GM21367 (cell line): Measurements from ENCODE around the gene PEG3.

Source experiments
- ATAC-seq: cut with Tn5 transposase; IDR thresholded peaks from one replicate; pipeline ENCODE4 v1.9.1; 2021; ENCODE audit not compliant: unreplicated experiment

The PEG3 gene

GRCh38 chr19:56839652-56840450 is 675 bp downstream of the PEG3 start:
- no peak for ATAC-seq

GRCh38 chr19:56838909-56839651 is 1.4 kb downstream of the PEG3 start:
- ATAC-seq, result no peak

DNA sequence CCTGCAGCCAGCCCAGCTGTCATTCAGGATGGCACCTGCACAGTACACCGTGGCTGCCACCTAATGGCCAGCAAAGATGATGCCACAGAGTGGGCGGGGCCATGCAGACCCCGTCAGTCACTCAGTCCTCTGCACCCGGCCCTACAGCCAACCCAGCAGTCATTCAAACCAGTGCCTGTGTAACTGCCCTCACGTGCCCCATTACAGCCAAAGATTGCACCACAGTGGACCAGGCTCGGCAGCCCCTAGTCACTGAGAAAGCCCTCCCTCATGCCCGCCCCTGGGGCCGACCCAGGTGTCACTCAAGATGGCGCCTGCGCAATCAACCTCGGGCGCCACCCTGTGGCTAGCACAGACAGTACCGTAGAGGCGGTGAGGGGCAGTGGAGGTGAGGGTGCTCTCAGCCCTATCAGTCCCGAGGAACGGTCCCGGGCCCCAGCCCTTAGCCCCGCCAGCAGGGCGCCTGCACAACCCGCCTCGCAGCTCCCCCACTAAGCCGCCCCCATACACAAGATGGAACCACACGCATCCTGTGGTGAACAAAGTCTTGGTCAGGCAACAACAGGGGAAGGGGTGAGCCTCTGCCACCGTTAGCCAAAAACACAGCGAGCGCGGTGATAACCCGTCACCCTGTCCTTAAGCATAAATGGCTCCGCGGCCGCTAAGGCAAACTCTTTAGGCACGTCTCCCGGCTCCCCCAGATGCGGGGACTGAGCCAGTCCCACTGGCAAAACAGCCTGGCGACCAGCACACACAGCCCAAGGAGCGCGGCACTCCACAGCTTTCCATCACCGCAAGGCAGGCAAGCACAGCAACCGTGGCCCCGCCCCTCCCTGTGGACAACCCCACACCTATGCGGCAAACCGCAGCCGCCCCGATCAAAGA is 2.3 kb downstream of the PEG3 start:
- ATAC-seq, result no peak

DNA sequence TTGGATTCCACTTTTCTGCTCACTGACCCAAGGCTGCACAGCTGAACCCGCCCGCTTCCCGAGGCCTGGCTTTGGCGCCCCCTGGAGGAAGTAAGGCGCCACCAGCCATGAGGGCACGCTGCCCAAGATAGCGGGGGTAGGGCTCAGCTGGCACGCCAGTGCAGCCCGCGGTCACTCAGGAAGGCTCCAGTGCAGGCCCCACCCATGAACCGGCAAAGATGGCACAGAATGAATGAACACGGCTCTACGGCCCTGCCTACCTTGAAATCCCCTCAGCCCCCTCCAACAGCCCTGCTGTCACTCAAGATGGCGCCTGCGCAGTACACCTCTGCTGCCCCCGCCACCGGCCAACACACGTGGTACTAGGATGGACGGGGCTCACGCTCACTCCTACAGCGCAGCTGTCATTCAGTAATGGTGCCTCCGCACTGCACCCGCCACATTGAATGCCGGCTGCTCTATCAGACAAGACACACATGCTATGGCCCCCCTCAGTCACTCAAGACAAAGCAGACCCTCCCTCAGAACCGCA is 3.0 kb downstream of the PEG3 start:
- ATAC-seq, result no peak

DNA sequence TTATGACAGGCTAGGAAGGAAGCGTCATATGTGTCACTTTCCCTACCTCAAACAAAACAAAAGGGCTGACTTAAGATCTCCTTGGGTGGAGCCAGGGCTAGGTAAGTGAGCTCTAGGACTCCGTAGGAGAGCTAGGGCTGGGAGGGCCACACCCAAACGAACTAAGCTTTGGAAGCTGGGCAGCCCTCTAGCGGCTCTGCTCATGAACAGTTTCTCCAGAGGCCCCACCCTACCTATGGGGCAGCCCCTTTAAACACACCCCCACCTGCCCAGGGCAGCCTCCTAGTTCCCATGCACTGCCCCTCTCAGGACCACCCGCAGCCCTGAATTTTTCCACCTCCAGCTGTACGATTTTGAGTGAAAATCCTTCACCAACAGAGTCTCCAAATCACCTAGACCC is 3.5 kb downstream of the PEG3 start:
- no peak for ATAC-seq

DNA sequence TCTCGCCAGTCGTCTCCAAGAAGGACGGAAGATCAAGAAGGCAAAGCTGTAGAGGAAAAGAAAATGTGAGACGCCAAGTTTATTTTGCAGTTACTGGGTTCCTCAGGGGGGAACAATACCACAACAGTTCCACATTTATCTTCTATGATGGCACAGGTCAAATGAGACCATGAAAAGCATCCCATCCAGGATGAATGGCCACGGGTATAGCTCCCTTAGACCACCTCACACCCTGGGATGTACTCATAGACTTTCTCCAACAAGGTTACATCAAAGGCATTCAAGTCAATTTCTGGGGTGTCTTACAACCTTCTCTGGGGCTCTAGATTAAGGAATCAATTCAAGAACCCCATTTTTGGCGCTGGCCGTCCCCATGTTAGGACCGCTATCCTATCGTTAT is 4.5 kb downstream of the PEG3 start:
- ATAC-seq, result no peak

DNA sequence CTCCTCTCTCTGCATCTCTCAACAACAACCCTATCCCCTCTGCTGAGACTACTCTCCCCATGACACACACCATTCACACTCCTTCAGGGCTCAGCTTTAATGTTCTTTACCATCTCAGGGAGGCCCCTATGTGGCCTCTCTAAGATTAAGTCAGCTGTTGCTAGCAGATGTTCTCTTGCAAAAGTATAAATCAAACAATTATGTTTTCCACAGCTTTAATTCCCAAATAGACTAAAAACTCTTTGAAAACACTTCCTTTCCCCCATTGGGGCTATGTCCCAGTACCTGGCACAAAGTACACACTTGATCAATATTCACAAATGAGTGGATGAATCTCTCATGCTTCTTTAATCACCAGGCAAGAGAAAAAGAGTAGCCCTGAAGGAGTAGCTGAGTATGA is 5.1 kb downstream of the PEG3 start:
- no peak for ATAC-seq

- ATAC-seq, result no peak
Observed at GRCh38 chr19:56834564-56835375, 5.8 kb downstream of the PEG3 start.

- no peak for ATAC-seq
Observed at GRCh38 chr19:56832352-56832928, 8.1 kb downstream of the PEG3 start.

DNA sequence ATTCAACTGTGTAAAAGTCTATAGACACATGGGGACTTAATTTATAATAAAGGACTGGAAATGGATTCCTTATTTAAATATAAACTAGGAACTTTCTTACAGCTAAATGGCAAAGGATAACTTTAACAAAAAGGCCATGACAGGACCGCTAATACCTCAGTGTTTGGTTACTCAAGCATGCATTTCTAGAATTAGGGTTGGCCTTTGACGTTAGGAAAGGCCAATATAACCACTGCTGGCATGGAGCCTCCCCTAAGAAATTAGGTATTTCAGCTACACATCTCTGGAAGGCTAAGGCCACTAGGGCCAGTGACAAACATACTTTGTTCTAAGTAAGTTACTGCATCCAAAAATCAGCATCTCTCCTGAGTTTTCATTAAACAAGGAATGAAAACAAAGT is 9.3 kb downstream of the PEG3 start:
- no peak for ATAC-seq

- no peak for ATAC-seq
Observed at GRCh38 chr19:56829596-56829995, 10.9 kb downstream of the PEG3 start.

DNA sequence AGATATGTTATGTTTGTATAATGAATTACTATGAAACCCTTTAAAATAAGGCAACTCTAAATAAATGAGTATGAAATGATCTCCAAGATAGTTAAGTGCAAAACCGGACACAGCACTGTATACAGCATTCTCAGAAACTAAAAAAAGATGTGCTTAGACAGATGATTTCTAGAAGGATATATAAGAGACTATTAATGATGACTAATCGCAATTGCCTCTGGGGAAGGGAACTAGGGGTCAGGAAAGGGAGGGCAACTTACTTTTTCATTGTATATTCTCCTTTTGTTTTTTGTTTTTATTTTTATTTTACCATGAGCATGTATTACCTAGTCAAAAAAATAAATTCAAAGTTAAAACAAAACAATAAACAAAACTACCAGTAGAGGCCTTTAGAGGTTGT is 12.8 kb downstream of the PEG3 start:
- ATAC-seq, result no peak

- no peak for ATAC-seq
Observed at GRCh38 chr19:56823956-56824355, 16.6 kb downstream of the PEG3 start.

GRCh38 chr19:56823417-56823816 is 17.1 kb downstream of the PEG3 start:
- no peak for ATAC-seq

DNA sequence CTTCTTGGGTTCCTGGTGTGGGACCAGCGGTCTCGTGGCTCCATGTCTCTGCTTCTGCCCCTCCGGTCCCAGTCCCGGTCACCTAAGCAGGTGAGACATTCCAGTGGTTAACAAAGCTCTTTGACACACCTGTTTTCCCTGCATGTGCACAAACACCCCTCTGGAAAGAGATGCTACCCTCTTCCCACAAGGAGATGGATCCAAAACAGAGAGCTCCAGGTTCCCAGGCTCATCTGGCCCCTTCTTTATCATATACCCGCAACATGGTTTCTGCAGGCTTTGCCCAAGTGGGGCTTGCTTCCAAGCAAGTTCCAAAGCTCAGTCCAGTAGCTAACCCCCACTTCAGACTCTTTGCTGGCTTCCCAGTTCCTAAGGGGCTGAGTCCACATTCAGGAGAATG is 17.8 kb downstream of the PEG3 start:
- ATAC-seq, result no peak

GRCh38 chr19:56821675-56822074 is 18.9 kb downstream of the PEG3 start:
- no peak for ATAC-seq

DNA sequence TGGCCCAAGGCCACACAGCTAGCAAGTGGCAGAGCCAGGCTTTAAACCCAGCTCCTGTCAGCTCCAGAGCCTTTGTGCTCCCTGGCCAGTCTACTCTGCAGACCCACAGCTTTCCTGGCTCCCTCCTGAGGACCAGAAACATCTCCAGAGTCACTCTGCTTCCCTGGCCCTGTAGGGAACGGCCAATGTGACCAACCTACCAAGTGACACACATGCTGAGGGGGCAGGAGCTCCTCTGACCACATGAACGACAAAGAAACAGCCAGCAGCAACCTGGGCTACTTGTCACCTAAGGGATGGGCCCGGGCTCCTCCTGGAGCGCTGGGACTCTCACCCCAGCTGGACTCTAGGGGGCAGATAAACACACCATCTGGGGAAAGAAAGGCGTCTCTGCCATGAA is 19.3 kb downstream of the PEG3 start:
- no peak for ATAC-seq

DNA sequence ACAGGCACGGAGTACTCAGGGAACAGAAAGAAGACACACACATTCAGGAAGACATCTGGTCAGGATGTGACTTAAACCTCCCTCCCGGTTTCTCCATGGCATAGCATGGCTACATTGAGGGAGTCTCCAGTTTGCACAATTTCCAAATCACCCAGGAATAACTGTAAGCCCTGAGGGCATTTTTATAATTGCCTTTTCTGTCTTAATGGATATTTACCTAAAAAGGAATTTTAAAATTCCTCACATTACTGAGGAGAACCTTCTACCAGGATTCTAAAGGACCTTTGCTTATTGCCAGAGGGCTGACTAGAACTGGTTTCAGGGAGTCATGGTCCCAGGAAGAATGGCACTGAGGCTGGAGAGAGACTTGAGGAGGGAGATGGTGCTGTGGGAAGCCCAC is 21.4 kb downstream of the PEG3 start:
- ATAC-seq, result no peak

DNA sequence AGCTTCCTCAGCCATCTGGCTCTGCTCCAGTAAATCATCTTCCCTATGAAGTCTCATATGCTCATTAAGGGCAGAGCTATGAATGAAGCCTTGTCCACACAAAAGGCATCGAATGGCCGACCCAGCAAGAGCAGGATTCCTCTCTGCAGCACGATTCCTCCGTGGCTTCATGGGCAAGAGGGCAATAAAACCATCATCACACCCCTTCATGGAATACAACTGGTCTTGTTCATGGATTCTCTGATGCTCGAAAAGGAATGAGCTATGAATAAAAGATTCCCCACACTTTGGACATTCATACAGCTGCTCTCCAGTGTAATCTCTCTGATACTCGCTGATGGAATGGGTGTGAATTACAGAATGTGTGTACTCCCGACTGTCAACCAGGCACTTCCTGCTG is 25.9 kb downstream of the PEG3 start:
- no peak for ATAC-seq

- ATAC-seq, result no peak
Observed at GRCh38 chr19:56813531-56813930, 27.0 kb downstream of the PEG3 start.
